ENCODE results near the gene FMN1.

FMN1 gene

GRCh38 chr15:32882955-32883354 lies 311.6 kb downstream of the FMN1 start:
- no peaks in the 10 kb centered on the region for H3K9me3 ChIP-seq
- H3K36me3 ChIP-seq: no peaks in the 10 kb centered on the region
- no peaks in the 10 kb centered on the region for H3K4me1 ChIP-seq
- H3K4me3 ChIP-seq (ENCODE audit: low read depth, low read length): no peak overlapping the region
- TF ChIP-seq CTCF (IDR thresholded peaks at IDR 0.05; ENCODE audit: low read depth, low read length): no peak
- DNase-seq: no peak
- no peaks in the 10 kb centered on the region for H3K27me3 ChIP-seq

- Histone ChIP-seq H3K4me3 (ENCODE audit: low read depth, low read length) (no peak overlapping the region), H3K9me3 (no peaks in the 10 kb centered on the region), H3K36me3 (no peaks in the 10 kb centered on the region), H3K27me3 (no peaks in the 10 kb centered on the region), H3K4me1 (no peaks in the 10 kb centered on the region)
- no peak for DNase-seq
- TF ChIP-seq CTCF (IDR thresholded peaks at IDR 0.05; ENCODE audit: low read depth, low read length): no peak
These were observed 313.0 kb downstream of the FMN1 start for GRCh38 chr15:32881528-32881927.

- Histone ChIP-seq H3K27me3 (no peaks in the 10 kb centered on the region), H3K9me3 (no peaks in the 10 kb centered on the region), H3K36me3 (no peaks in the 10 kb centered on the region), H3K4me1 (no peaks in the 10 kb centered on the region), H3K4me3 (ENCODE audit: low read depth, low read length) (no peak overlapping the region)
- DNase-seq: no peak
- TF ChIP-seq CTCF (IDR thresholded peaks at IDR 0.05; ENCODE audit: low read depth, low read length): no peak
These were observed 313.9 kb downstream of the FMN1 start for GRCh38 chr15:32880642-32881041.

GRCh38 chr15:32879980-32880379 lies 314.5 kb downstream of the FMN1 start:
- no peak for TF ChIP-seq CTCF (IDR thresholded peaks at IDR 0.05; ENCODE audit: low read depth, low read length)
- H3K36me3 ChIP-seq: no peaks in the 10 kb centered on the region
- H3K4me3 ChIP-seq (ENCODE audit: low read depth, low read length): no peak overlapping the region
- H3K27me3 ChIP-seq: no peaks in the 10 kb centered on the region
- no peak for DNase-seq
- no peaks in the 10 kb centered on the region for H3K9me3 ChIP-seq
- no peaks in the 10 kb centered on the region for H3K4me1 ChIP-seq

- H3K4me3 ChIP-seq (ENCODE audit: low read depth, low read length): no peak overlapping the region
- no peaks in the 10 kb centered on the region for H3K36me3 ChIP-seq
- H3K27me3 ChIP-seq: no peaks in the 10 kb centered on the region
- DNase-seq: no peak
- no peaks in the 10 kb centered on the region for H3K4me1 ChIP-seq
- no peak for TF ChIP-seq CTCF (IDR thresholded peaks at IDR 0.05; ENCODE audit: low read depth, low read length)
- no peaks in the 10 kb centered on the region for H3K9me3 ChIP-seq
These were observed 315.4 kb downstream of the FMN1 start for GRCh38 chr15:32878869-32879805.

- no peaks in the 10 kb centered on the region for H3K4me1 ChIP-seq
- no peaks in the 10 kb centered on the region for H3K27me3 ChIP-seq
- no peaks in the 10 kb centered on the region for H3K9me3 ChIP-seq
- TF ChIP-seq CTCF (IDR thresholded peaks at IDR 0.05; ENCODE audit: low read depth, low read length): no peak
- DNase-seq: no peak
- H3K4me3 ChIP-seq (ENCODE audit: low read depth, low read length): no peak overlapping the region
- no peaks in the 10 kb centered on the region for H3K36me3 ChIP-seq
These were observed 316.2 kb downstream of the FMN1 start for GRCh38 chr15:32878342-32878741.
